Esophagus muscularis mucosa (tissue), 4 donors: Measurements from ENCODE around the gene NAT9. TPM values are rescaled to one million over a fixed set of nuclear protein-coding genes. Genes with fewer than 3 reads are reported as not detected.

Experiments
- DNase-seq: peaks from one replicate; pipeline ENCODE4 v3.0.0-alpha.2; 2017; ENCODE audit errors: extremely low spot score
- H3K27ac ChIP-seq, 4 donors: fragments of 200-600 bp; sonication (generic); replicated peaks in 1 of 4; 1 replicate in 3 of 4; 2 replicates in 1 of 4; pipeline ENCODE4 v1.5.1; 2016 to 2019; ENCODE audit warnings: mild to moderate bottlenecking in 1 of 4
- H3K27me3 ChIP-seq, 4 donors: fragments of 200-600 bp; sonication (generic); one replicate each; pipeline versions ENCODE4 v1.5.1 to v1.6.0; 2016 to 2019
- H3K36me3 ChIP-seq, 4 donors: fragments of 200-600 bp; sonication (generic); one replicate each; pipeline ENCODE4 v1.5.1; 2016 to 2019
- H3K4me1 ChIP-seq, 4 donors: fragments of 200-600 bp; sonication (generic); one replicate each; pipeline ENCODE4 v1.5.1; 2016 to 2019
- H3K4me3 ChIP-seq, 4 donors: fragments of 200-600 bp; sonication (generic); 1 replicate in 2 of 4; 2 replicates in 2 of 4; pipeline ENCODE4 v1.5.1; 2016 to 2019; ENCODE audit warnings: mild to moderate bottlenecking in 4 of 4, moderate library complexity in 1 of 4
- H3K9me3 ChIP-seq, 4 donors: fragments of 200-600 bp; sonication (generic); 1 replicate in 3 of 4; 2 replicates in 1 of 4; pipeline ENCODE4 v1.5.1; 2016 to 2019
- CTCF ChIP-seq, 3 experiments: fragments of 200-600 bp in 2 of 3; fragments of 450-650 bp in 1 of 3; sonication (generic) in 2 of 3; IDR thresholded peaks; one replicate each; pipeline ENCODE4 v1.5.1; 2017 to 2019; ENCODE audit warnings: antibody characterized with exemption in 3 of 3, mild to moderate bottlenecking in 2 of 3, moderate library complexity in 1 of 3
- EP300 ChIP-seq: sonication (generic); formaldehyde crosslinking; IDR thresholded peaks from one replicate; pipeline ENCODE4 v1.6.1; 2017; ENCODE audit warnings: antibody characterized with exemption
- POLR2A ChIP-seq: fragments of 450-650 bp; IDR thresholded peaks from one replicate; pipeline ENCODE4 v1.6.1; 2017; ENCODE audit warnings: antibody characterized with exemption, moderate library complexity, mild to moderate bottlenecking, low read depth
- POLR2AphosphoS5 ChIP-seq, 2 donors: sonication (generic); formaldehyde crosslinking; IDR thresholded peaks; one replicate each; pipeline ENCODE4 v1.6.1; 2017; ENCODE audit warnings: antibody characterized with exemption in 2 of 2
- WGBS: methylation state at CpG from one replicate; pipeline ENCODE4 v1.1.5; 2018; 5-methylcytosine and 5-hydroxymethylcytosine counted together
- intact Hi-C: fragments of 100-400 bp; cut with DNase I; formaldehyde crosslinking; loops from one replicate; pipeline ENCODE4 v1.15.1; 2023
- total RNA-seq, 4 donors: library from RNA; depleted of rRNA; stranded (reverse); fragments of >200 nt; gene quantifications; one replicate each; pipeline versions ENCODE4 v1.1.0 to v1.2.1, GENCODE V29; 2016

NAT9 gene
- total RNA-seq, 4 donors from 2014 or later, result 10.4 to 22.4 (median 17.7) TPM

GRCh38 chr17:74742153-74742515 lies 34.0 kb downstream of the NAT9 start:
- Histone ChIP-seq H3K4me3 (no peak overlapping the region), H3K27ac (no peak overlapping the region), H3K36me3 (no peaks in the 10 kb centered on the region), H3K9me3 (no peaks in the 10 kb centered on the region), H3K4me1 (peaks cover 25 to 51% (median 39%) of the 10 kb centered on the region in 4 donors), H3K27me3 (peaks cover 0 to 86% (median 22%) of the 10 kb centered on the region in 4 donors)
- 47% methylated on average over 3 of the region's 4 CpGs for whole genome bisulfite sequencing
- no peak for DNase-seq
- no peak for TF ChIP-seq CTCF (IDR thresholded peaks at IDR 0.05)
- TF ChIP-seq POLR2AphosphoS5 (IDR thresholded peaks at IDR 0.05), result no peak
- intact Hi-C loops, result no loop called here

- H3K36me3 ChIP-seq, result no peaks in the 10 kb centered on the region
- intact Hi-C loops, result no loop called here
- TF ChIP-seq EP300 (no peak), POLR2A (no peak), POLR2AphosphoS5 (IDR thresholded peaks at IDR 0.05) (no peak), CTCF (IDR thresholded peaks at IDR 0.05) (no peak)
- no peaks in the 10 kb centered on the region for H3K9me3 ChIP-seq
- no peak overlapping the region for H3K27ac ChIP-seq
- peaks cover 0 to 98% (median 27%) of the 10 kb centered on the region in 4 donors for H3K27me3 ChIP-seq
- no peak for DNase-seq
- 76% methylated on average over 17 of the region's 17 CpGs for WGBS
- no peak overlapping the region for H3K4me3 ChIP-seq
- peaks cover 28 to 58% (median 43%) of the 10 kb centered on the region in 4 donors for H3K4me1 ChIP-seq
These were observed 35.3 kb downstream of the NAT9 start for GRCh38 chr17:74740641-74741387.

- Histone ChIP-seq H3K4me1 (peaks cover 24 to 52% (median 41%) of the 10 kb centered on the region in 4 donors), H3K27ac (no peak overlapping the region), H3K27me3 (peaks cover 0 to 98% (median 27%) of the 10 kb centered on the region in 4 donors), H3K4me3 (no peak overlapping the region), H3K9me3 (no peaks in the 10 kb centered on the region), H3K36me3 (no peaks in the 10 kb centered on the region)
- no peak for TF ChIP-seq CTCF (IDR thresholded peaks at IDR 0.05)
- TF ChIP-seq POLR2AphosphoS5 (IDR thresholded peaks at IDR 0.05), result no peak
- no peak for TF ChIP-seq POLR2A
- TF ChIP-seq EP300, result no peak
- DNase-seq, result no peak
- intact Hi-C loops, result no loop called here
- WGBS, result 67% methylated on average over 6 of the region's 6 CpGs
These were observed 36.0 kb downstream of the NAT9 start for GRCh38 chr17:74740173-74740572.

- DNase-seq, result no peak
- H3K4me3 ChIP-seq, result no peak overlapping the region
- H3K4me1 ChIP-seq, result peaks cover 18 to 43% (median 32%) of the 10 kb centered on the region in 4 donors
- TF ChIP-seq CTCF (IDR thresholded peaks at IDR 0.05) (no peak), EP300 (no peak), POLR2A (no peak), POLR2AphosphoS5 (IDR thresholded peaks at IDR 0.05) (no peak)
- H3K27me3 ChIP-seq, result peaks cover 0 to 93% (median 27%) of the 10 kb centered on the region in 4 donors
- intact Hi-C loops, result no loop called here
- H3K27ac ChIP-seq, result no peak overlapping the region
- H3K36me3 ChIP-seq, result no peaks in the 10 kb centered on the region
- WGBS, result 85% methylated on average over 12 of the region's 12 CpGs
- H3K9me3 ChIP-seq, result no peaks in the 10 kb centered on the region
These were observed 36.8 kb downstream of the NAT9 start for GRCh38 chr17:74739227-74739831.
